ENCODE results near the gene UPK2.
"Not testable (repeated sequence)": the region's sequence is repeated elsewhere in the genome, so short reads cannot be mapped to it uniquely, and the experiment has no call there.

UPK2 gene

DNA sequence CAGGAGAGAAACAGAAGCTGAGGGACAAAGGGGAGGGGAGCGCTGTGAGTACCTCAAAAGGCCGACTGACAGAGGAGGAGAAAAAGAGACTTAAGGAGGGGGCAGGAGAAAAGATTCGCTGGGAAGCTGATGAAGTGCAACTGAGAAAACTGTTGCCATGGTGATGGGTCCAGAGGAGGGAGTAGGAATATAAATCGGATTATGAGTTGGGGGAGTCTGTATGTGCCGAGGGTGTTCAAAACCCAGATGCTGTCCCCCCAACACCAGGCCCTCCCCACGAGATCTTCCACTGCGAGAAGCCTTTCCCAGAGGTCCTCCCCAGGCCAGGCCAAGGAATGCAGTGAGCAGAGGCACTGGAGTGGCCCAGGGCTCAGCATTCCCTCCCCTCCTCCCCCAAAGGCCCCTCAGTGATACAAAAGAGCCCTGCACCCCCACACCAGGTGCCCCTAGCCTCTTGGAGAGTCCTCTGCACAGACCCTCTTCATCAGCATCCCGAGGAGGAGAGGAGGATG, 16.6 kb upstream of the UPK2 start:
- TF ChIP-seq, protein P1, sequence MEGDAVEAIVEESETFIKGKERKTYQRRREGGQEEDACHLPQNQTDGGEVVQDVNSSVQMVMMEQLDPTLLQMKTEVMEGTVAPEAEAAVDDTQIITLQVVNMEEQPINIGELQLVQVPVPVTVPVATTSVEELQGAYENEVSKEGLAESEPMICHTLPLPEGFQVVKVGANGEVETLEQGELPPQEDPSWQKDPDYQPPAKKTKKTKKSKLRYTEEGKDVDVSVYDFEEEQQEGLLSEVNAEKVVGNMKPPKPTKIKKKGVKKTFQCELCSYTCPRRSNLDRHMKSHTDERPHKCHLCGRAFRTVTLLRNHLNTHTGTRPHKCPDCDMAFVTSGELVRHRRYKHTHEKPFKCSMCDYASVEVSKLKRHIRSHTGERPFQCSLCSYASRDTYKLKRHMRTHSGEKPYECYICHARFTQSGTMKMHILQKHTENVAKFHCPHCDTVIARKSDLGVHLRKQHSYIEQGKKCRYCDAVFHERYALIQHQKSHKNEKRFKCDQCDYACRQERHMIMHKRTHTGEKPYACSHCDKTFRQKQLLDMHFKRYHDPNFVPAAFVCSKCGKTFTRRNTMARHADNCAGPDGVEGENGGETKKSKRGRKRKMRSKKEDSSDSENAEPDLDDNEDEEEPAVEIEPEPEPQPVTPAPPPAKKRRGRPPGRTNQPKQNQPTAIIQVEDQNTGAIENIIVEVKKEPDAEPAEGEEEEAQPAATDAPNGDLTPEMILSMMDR (IDR thresholded peaks at IDR 0.05; ENCODE audit: control insufficient read depth, insufficient read depth, low read depth, low read length, missing control alignments) = no peak
- no peak overlapping the region for H3K4me3 ChIP-seq (ENCODE audit: control insufficient read depth, low read depth, low read length)

DNA sequence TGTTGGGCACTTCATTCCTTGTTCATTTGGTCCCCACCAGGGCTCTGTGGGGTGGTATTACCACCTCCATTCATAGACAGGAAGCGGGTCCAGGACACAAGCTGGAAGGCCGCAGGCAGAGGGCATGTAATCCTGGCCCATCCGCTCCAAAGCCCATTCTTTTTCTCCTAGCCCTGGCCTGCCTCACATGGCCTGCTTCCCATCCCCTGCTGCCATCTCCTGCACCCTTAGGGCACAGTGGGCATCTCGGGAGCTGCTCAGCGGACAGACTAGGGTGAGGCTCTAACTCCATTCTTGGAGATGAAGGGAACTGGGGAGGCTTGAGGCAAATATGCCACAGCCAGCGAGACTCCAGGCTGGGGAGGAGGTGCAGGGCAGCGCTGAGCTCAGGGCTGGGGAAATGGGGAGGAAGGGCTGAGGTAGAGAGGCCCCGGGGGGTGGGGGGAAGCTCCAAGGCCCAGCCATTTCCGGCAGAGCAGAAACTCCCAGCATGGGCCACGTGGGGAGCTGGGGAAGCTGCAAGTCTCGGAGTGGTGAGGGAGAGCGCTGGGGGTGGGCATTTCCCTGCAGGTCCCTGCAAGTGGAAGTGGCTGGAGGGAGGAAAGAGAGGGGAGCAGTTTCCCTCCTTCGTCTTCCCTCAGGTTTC, 16.0 kb upstream of the UPK2 start:
- no peak for DNase-seq (ENCODE audit: low read depth)
- TF ChIP-seq, protein P1 (IDR thresholded peaks at IDR 0.05; ENCODE audit: control insufficient read depth, insufficient read depth, low read depth, low read length, missing control alignments) = no peak
- H3K4me3 ChIP-seq (ENCODE audit: control insufficient read depth, low read depth, low read length) = no peak overlapping the region

More for the DNA sequence above, 16.6 kb upstream of the UPK2 start:
- no peak for DNase-seq (ENCODE audit: low read depth)

DNA sequence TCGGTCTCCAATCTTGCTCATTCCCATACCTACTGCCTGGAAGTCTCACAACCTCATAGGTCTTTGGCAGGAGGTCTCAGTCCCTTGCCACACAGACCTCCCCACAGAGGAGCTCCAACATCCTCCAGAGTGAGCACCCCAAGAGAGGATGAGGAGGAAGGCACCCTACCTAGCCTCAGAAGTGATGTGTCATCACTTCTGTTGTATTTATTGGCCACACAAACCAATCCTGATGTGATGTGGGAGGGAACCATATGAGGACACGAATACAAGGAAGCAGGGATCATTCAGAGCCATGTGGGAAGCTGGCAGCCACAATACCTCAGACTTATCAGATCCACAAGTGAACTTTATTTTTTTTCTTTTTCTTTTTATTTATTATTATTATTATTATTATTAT, 9.0 kb upstream of the UPK2 start:
- DNase-seq (ENCODE audit: low read depth) = no peak
- H3K4me3 ChIP-seq (ENCODE audit: control insufficient read depth, low read depth, low read length) = no peak overlapping the region
- TF ChIP-seq, protein P1 (IDR thresholded peaks at IDR 0.05; ENCODE audit: control insufficient read depth, insufficient read depth, low read depth, low read length, missing control alignments) = no peak

DNA sequence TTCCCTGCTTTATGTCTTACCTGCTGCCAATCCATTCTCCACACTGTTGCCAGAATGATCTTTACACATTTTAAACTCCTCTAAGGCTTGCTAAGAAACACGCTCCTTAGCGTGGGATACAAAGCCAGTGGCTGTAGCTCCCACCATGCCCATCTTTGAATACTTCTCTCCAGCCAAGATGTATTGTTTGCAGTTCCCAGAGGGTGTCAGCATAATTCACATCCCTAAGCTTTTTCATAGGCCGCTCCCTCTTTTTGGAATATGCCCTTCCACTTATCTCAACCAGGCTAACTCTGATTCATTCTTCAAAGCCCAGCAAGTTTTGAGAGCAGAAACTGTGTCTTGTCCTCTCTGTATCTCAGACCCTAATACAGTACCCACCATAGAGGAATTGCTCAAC, 8.1 kb upstream of the UPK2 start:
- DNase-seq (ENCODE audit: low read depth) = no peak
- no peak overlapping the region for H3K4me3 ChIP-seq (ENCODE audit: control insufficient read depth, low read depth, low read length)
- TF ChIP-seq, protein P1 (IDR thresholded peaks at IDR 0.05; ENCODE audit: control insufficient read depth, insufficient read depth, low read depth, low read length, missing control alignments) = no peak

DNA sequence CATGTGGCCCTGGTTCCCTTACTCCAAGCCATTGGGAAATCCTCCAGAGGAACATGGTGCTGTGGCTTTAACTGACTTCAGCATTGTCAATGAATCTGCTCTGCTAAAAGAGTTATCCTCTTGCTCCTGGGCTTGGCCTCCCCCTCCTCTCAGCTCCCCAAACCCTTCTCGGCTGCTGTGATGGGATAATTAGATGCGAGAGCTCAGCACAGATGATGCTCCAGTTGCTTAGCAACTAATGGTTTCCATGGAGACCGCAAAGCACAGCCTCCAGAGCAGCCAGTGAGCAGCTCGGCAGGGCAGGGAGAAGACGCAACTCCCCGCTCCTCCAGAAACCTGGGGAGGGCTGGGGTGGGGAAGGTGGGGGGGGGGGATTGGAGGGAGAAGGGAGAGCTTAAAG, 2.8 kb upstream of the UPK2 start:
- TF ChIP-seq, protein P1 (IDR thresholded peaks at IDR 0.05; ENCODE audit: control insufficient read depth, insufficient read depth, low read depth, low read length, missing control alignments) = no peak
- no peak for DNase-seq (ENCODE audit: low read depth)
- H3K4me3 ChIP-seq (ENCODE audit: control insufficient read depth, low read depth, low read length) = no peak overlapping the region

DNA sequence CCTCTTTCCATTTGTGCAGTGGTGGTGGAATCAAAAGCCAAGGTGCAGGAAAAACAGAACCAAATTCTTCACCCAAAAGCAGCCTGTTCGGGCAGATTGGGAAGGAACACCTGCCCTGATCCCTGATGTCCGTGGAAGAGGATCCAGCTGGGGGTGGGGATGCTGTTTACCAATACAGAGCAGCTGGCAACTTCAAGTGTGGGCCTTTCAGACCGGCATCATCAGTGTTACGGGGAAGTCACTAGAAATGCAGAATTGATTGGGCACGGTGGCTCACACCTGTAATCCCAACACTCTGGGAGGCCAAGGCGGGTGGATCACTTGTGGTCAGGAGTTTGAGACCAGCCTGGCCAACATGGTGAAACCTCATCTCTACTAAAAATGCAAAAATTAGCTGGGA, 2.1 kb upstream of the UPK2 start:
- not testable (repeated sequence) for DNase-seq (ENCODE audit: low read depth); H3K4me3 ChIP-seq (ENCODE audit: control insufficient read depth, low read depth, low read length)

DNA sequence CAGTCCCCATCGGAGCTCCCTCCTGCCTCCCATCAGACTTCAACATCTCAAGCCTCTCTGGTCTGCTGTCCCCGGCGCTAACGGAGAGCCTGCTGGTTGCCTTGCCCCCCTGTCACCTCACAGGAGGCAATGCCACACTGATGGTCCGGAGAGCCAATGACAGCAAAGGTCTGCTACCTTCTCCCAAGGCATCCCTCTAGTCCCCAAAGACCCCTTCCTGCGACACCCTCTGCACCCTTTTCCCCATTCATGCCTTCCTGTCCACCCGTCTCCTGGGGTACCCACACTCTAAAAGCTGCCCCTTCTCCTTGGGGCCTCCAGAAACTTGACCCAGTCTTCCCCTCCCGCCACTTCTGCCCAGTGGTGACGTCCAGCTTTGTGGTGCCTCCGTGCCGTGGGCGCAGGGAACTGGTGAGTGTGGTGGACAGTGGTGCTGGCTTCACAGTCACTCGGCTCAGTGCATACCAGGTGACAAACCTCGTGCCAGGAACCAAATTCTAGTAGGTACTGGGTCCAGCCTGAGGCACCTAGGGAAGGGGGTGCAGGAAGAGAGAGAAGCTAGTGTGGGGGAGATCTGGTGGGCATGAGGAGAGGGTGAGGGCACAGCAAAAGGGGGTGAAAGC, 860 bp downstream of the UPK2 start:
- TF ChIP-seq, protein P1 (IDR thresholded peaks at IDR 0.05; ENCODE audit: control insufficient read depth, insufficient read depth, low read depth, low read length, missing control alignments) = no peak
- DNase-seq (ENCODE audit: low read depth) = no peak
- no peak overlapping the region for H3K4me3 ChIP-seq (ENCODE audit: control insufficient read depth, low read depth, low read length)

All from AG09309 (cell line).